Measurements from ENCODE around the gene ZIC1.

Gene ZIC1

DNA sequence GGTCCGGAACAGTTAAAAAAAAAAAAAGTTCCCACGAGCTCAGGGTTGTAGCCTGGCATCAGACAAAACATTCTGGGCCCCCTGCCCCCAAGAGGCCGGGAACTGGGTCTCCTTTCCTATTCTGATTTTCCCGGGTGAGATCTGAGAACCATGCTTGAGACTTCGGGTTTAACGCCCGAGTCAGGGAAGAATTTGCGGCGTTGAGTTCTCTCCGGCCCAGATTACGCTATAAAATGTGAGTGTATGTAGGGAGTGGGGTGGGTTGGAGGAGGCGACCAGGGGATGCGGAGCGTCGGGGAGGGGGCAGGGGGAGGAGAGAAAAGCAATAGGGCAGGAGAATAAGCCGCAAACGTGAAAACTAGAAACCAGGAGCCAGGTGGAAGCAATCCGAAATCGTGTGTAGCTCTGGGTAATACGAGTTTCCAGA is 2.7 kb downstream of the ZIC1 start:
- no peak for DNase-seq

GRCh38 chr3:147412261-147412916 is 3.2 kb downstream of the ZIC1 start:
- no peak for DNase-seq

GRCh38 chr3:147412917-147413685 is 3.9 kb downstream of the ZIC1 start:
- no peak for DNase-seq

DNA sequence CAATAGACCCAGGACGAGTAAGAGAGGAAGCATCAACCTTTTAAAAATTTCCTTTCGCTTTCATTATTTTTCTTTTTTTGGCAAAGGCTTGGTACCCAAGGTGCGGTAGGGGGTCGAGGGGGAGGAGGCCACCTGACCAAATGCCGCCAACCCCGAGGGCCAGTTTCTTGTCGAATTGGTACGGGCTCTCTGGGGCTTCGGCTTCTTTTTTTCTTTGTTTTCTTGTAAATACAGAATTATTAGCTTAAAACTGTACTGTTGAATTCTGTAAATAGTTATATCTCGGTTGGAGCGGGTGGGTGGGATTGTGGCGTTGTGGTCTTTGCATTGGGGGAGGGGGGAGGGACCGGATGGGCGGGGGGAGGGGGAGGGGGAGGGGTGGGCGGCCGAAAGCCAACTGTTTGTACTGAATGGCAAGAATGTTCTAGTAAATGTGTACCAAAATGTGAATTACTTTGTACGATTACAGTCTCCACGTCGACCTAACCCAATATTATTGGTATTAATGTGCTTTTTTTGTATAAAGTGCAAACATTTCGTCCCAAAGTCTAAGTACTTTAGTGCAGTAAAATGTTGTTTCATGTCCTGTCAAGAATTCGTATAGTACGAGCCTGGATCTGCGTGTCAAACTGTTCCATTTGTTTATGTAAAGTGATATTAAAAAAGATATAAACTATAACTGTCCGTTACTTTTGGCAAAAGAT is 4.7 kb downstream of the ZIC1 start:
- no peak for DNase-seq

GRCh38 chr3:147414390-147415138 is 5.4 kb downstream of the ZIC1 start:
- no peak for DNase-seq

- DNase-seq: no peak
Observed at GRCh38 chr3:147415286-147415685, 6.1 kb downstream of the ZIC1 start.

DNA sequence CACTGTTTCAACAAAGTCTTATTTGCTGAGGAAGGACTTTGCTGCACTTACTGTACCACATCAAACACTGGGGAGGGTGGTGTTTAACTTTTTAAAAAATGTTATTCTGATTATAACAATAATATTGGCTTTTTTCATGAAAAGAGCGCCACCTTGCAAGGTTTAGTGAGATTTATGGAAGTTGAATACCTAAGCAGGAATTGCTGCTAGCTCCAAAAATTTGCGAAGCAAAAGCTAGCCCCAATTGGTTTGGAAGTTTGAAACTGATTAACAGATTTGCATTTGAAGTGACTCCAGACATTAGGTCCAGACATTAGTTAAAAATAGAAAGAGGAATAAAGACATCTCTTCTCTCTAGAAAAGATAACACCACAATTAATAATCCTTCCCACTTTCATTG is 6.7 kb downstream of the ZIC1 start:
- DNase-seq: no peak

- DNase-seq: no peak
Observed at GRCh38 chr3:147416931-147417330, 7.8 kb downstream of the ZIC1 start.

GRCh38 chr3:147417551-147418295 is 8.6 kb downstream of the ZIC1 start:
- DNase-seq: no peak

- DNase-seq: no peak
Observed at GRCh38 chr3:147418371-147418781, 9.2 kb downstream of the ZIC1 start.

DNA sequence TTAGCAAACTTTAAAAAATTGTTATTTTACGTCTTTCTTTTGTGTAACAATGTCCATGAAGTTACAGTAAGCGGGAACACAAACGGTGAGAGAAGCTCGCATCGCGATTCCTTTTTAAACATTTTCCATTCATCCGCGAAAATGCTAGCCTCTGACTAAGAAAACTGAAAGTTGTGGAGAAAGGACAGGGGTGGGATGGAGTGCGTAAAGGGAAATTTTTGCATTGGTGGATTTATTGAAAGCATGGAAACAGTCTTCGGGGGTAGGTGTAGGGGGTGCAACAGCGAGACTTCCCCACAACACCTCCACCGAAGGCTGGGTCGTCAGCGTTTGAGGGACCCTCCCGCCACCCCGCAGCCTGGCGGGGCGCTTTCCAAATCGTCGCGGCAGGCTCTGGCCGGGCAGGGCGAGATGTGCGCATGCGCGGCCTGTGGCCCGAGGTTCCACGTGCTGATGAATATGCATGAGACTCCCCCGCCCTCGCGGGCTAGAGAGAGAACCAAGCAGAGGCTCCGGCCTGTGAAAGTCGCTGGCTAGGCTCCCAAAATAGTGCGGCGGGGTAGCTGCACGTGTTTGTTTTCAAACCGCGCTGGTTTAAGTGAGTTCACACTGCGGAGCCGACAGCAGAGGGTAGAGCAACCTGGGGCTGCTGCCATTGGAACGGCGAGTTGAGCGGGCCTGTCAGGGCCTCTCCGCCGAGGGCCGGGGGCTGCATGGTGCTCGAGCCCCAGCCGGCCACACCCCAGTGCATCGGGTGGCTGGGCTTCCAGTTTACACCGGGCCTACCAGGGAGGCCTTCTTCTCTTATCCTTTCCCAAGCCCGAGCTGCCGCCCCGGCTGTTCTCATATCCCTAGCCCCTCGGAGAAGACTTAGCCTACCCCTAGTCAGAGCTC is 9.9 kb downstream of the ZIC1 start:
- no peak for DNase-seq

GRCh38 chr3:147419781-147420224 is 10.6 kb downstream of the ZIC1 start:
- no peak for DNase-seq

DNA sequence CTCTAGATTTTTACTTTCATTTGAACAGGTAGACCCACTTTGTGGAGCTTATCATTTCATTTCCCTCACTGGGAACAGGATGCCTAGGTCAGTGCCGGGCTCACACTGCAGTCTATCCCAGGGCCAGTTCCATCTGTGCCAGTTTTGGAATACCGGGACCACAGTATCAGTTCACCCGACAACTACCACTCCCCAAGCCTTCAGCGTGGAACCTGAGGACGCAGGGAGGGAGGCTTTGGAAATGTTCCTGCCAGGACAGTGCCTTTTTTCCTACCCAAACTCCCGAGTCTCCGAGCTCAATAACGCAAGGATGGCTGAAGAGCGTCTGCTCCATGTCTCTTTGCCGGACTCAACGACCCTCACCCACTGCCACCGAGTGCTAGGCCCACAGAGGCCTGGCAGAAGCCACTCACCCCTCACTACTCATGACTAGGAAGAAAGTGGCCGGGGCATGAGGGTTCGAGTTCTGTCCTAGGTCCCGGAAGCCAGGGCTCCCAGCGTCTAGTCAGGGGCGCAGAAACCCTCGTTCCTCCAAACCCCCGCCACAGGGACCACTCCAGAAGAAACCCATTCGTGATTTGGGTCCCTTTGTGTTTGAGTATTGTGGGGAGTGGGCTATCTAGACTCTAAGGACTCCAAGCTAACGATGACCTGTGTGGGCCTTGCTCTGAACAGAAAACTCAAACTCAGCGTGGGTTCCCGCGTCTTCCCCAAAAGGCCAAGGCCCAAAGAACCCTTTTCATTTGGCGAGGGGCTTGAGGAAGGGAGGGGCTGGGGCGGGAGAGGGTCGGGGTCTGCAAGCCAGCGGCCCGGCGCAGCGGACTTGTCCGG is 11.4 kb downstream of the ZIC1 start:
- DNase-seq: no peak

DNA sequence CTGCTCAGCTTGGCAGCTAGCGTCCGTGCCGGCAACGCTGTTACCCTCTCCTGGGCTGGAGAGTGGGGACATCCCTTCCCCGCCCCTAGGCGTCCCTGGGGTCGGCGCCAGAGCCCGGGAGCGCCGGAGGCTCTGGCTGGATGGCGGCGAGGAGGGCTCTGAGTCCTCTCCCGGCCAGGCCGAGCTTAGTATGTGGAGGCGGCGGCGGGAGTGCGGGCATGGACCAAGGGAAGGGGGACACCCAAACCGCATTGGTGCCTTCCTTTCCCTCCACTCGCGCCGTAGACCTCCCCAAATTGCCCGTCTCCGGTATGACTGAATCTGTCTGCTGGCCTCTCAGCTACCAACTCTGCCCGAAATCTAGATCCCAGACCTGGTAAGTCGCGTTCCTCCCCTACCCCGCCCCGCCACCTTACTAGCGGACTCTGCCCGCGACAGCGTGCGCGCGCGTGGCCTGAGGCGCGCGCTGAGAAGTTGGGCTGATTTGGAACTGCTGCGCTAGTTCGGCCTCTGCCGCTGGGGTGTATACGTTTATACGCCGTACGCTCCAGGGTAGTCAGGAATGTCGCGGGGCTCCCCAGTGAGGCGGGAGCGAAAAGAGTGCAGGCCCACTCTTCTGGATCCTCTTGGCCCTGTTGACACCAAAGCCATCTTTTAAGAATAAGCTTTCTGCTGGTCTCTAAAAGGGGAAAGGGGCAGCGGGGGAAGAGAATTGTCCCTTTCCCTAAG is 12.2 kb downstream of the ZIC1 start:
- DNase-seq: no peak

GRCh38 chr3:147422196-147422595 is 13.0 kb downstream of the ZIC1 start:
- no peak for DNase-seq

GRCh38 chr3:147422601-147423536 is 13.7 kb downstream of the ZIC1 start:
- DNase-seq: no peak

- DNase-seq: no peak
Observed at GRCh38 chr3:147423537-147423797, 14.3 kb downstream of the ZIC1 start.

DNA sequence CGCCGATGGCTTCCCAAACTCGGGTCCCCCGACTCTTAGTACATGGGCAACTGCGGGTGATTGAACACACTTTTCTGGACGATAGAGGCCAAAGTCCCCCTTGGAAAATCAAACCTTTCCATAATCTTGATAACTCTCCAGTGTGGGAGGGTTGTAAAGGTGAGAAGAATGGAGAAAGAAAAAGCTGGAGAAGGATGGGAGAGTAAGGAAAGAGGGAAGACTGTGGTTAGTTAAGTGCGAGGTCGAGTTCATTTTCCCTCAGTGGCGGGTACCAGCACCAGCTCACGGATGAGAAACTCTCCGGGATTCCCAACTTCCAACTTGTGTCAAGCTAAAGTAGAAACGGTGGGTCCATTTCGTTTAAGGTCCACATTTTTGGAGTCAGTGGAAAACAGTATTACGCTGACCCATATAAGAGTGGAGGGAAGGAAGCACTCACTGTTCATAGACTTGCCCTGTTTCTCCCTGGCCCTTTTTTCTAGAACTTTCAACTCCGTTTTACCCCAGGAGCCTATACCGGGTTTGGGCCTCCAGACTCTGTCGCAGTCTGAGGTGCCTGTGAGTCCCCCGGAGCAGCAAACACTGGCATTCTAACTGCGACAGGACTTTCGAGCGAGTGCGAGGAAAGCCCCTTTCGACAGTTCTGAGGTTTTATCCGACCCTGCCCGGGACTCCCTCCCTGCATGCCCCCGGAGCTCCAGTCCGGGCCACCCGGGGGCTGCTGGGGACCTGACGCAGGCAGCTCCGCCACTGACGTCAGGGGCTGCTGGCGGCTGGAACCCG is 14.8 kb downstream of the ZIC1 start:
- no peak for DNase-seq

Measured in kidney glomerular epithelial cell (primary cell).